ENCODE measurements around the gene APLP2. TPM values are rescaled to one million over a fixed set of nuclear protein-coding genes. Genes with fewer than 3 reads are reported as not detected.

Gene APLP2
- total RNA-seq, 1 experiment from 2014 or later: 350 TPM

GRCh38 chr11:130164221-130164570, 94.5 kb downstream of the APLP2 start:
- Histone ChIP-seq H3K4me3 (no peak overlapping the region; the same call in 1 of the 2 replicates), H3K79me2 (ENCODE audit: low read depth) (peaks cover 90% of the 10 kb centered on the region), H3K9me2 (ENCODE audit: insufficient read depth) (no peaks in the 10 kb centered on the region), H3F3A (ENCODE audit: insufficient read depth, low read depth) (peaks cover 26% of the 10 kb centered on the region), H4K20me1 (ENCODE audit: insufficient read depth) (peaks cover 39% of the 10 kb centered on the region), H3K27me3 (ENCODE audit: insufficient read depth, low read depth) (no peaks in the 10 kb centered on the region), H3K4me1 (replicated peaks; ENCODE audit: insufficient read depth) (peaks cover 72% of the 10 kb centered on the region), H2AFZ (no peak overlapping the region), H3K4me2 (peak overlapping the region; percentile 94), H3K27ac (peak overlapping the region; percentile 49), H3K36me3 (ENCODE audit: low read depth) (peaks cover 4% of the 10 kb centered on the region; the same call in 1 of the 2 replicates), H3K9me3 (ENCODE audit: insufficient read depth, low read depth) (no peaks in the 10 kb centered on the region)
- BruUV-seq (replicated peaks): no TSS peak
- CTCF ChIA-PET: no interaction called here
- POLR2A ChIA-PET (ENCODE audit: unreplicated experiment): interaction anchor here (0.6 kb wide), 1 partner anchor 21 kb away, joined by 7 read pairs; no protein-coding TSS in a partner anchor
- DNase-seq: no peak
- intact Hi-C loops (cut with micrococcal nuclease; ENCODE audit: unreplicated experiment): no loop called here
- TF ChIP-seq CTCF (conservative IDR thresholded peaks at IDR 0.05) (no peak), EZH2 (IDR thresholded peaks at IDR 0.05; ENCODE audit: low read depth) (no peak)

DNA sequence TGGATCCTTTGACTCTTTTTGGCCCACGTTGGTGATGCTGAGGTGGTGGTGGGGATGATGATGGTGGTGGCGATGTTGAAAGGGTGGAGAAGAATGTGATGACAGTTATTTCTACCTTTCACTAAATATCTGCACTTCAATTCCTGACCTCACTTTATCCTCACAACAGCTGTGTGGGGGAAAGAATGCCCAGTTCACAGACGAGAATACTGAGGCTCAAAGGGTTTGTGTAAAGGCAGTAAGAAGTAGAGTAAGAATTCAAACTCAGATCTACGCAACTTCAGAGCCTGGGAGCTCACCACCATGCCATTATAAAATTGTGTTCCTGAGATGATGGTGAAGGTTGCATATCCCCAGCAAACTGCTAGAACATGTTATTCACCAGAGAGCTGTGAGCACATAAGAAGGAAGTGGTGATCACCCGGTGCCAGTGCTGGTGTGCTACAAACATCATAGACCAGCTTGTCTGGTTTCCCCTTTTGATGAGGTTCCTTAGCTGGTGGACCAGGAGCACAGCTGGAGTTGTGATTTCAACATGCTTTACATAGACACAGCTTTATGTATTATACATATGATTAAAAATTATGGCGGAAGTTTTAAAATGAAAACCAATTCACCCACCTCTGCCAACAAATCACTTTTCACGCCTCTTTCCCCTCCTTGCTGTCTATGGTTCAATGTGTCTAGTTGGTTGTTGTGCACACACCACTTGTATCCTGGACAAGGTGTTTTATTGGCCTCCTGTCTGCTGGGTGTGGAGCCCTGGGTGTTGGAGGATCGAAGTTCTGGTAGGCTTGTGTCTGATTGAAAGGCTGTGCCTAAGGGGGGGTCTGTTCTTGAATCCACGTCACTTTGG, 96.1 kb downstream of the APLP2 start:
- Histone ChIP-seq H3K27ac (peak overlapping the region; percentile 73), H2AFZ (no peak overlapping the region), H3K9me3 (ENCODE audit: insufficient read depth, low read depth) (no peaks in the 10 kb centered on the region), H3K4me3 (no peak overlapping the region), H3K4me1 (replicated peaks; ENCODE audit: insufficient read depth) (peaks cover 69% of the 10 kb centered on the region), H3K4me2 (peak overlapping the region; percentile 69), H3K9me2 (ENCODE audit: insufficient read depth) (no peaks in the 10 kb centered on the region), H3K79me2 (ENCODE audit: low read depth) (peaks cover 96% of the 10 kb centered on the region), H3F3A (ENCODE audit: insufficient read depth, low read depth) (peaks cover 26% of the 10 kb centered on the region), H4K20me1 (ENCODE audit: insufficient read depth) (peaks cover 43% of the 10 kb centered on the region), H3K27me3 (ENCODE audit: insufficient read depth, low read depth) (no peaks in the 10 kb centered on the region), H3K36me3 (ENCODE audit: low read depth) (peaks cover 4% of the 10 kb centered on the region; the same call in 1 of the 2 replicates)
- POLR2A ChIA-PET (ENCODE audit: unreplicated experiment): interaction anchor here (1.4 kb wide), 1 partner anchor 20 kb away, joined by 12 read pairs; no protein-coding TSS in a partner anchor
- intact Hi-C loops (cut with micrococcal nuclease; ENCODE audit: unreplicated experiment): loop anchor here (1.0 kb wide), 1 partner anchor 20 kb away; no protein-coding TSS in a partner anchor
- CTCF ChIA-PET: no interaction called here
- BruUV-seq (replicated peaks): TSS peak; percentile 70
- TF ChIP-seq EZH2 (IDR thresholded peaks at IDR 0.05; ENCODE audit: low read depth): no peak
- DNase-seq: peak in 1 of 2 experiments; percentile 51

GRCh38 chr11:130166457-130166784, 96.7 kb downstream of the APLP2 start:
- no peak for TF ChIP-seq CTCF (conservative IDR thresholded peaks at IDR 0.05)
- TF ChIP-seq EZH2 (IDR thresholded peaks at IDR 0.05; ENCODE audit: low read depth): no peak
- H3K4me2 ChIP-seq: peak overlapping the region; percentile 69
- peaks cover 39% of the 10 kb centered on the region for H4K20me1 ChIP-seq (ENCODE audit: insufficient read depth)
- no peaks in the 10 kb centered on the region for H3K9me2 ChIP-seq (ENCODE audit: insufficient read depth)
- H2AFZ ChIP-seq: no peak overlapping the region
- ChIA-PET POLR2A (ENCODE audit: unreplicated experiment) (interaction anchor here (0.6 to 1.4 kb wide), 2 partner anchors 17 to 20 kb away, joined by 3 to 12 read pairs; no protein-coding TSS in a partner anchor), CTCF (interaction anchor here (0.6 kb wide), 1 partner anchor 96 kb away, joined by 9 read pairs; no protein-coding TSS in a partner anchor)
- no peaks in the 10 kb centered on the region for H3K27me3 ChIP-seq (ENCODE audit: insufficient read depth, low read depth)
- intact Hi-C loops (cut with micrococcal nuclease; ENCODE audit: unreplicated experiment): loop anchor here (1.0 kb wide), 1 partner anchor 20 kb away; no protein-coding TSS in a partner anchor
- H3K36me3 ChIP-seq (ENCODE audit: low read depth): peaks cover 4% of the 10 kb centered on the region; the same call in 1 of the 2 replicates
- peaks cover 63% of the 10 kb centered on the region for H3K4me1 ChIP-seq (replicated peaks; ENCODE audit: insufficient read depth)
- BruUV-seq (replicated peaks): no TSS peak
- no peak overlapping the region for H3K4me3 ChIP-seq
- peaks cover 95% of the 10 kb centered on the region for H3K79me2 ChIP-seq (ENCODE audit: low read depth)
- no peaks in the 10 kb centered on the region for H3K9me3 ChIP-seq (ENCODE audit: insufficient read depth, low read depth)
- peak overlapping the region; percentile 73 for H3K27ac ChIP-seq
- DNase-seq: peak; percentile 68 to 98
- H3F3A ChIP-seq (ENCODE audit: insufficient read depth, low read depth): peaks cover 26% of the 10 kb centered on the region

Measured in PC-9 (cell line).